ENCODE results near the gene DOCK1. TPM values are rescaled to one million over a fixed set of nuclear protein-coding genes. Genes with fewer than 3 reads are reported as not detected.

DOCK1 gene
- total RNA-seq, 2 experiments from 2014 or later = 0.75 to 0.81 TPM

- intact Hi-C loops (cut with DNase I, micrococcal nuclease) = no loop called here
- H3K36me3 Mint-ChIP-seq (ENCODE audit: low read depth) = no peaks in the 10 kb centered on the region
Observed at GRCh38 chr10:127036987-127037386, 131.8 kb downstream of the DOCK1 start.

DNA sequence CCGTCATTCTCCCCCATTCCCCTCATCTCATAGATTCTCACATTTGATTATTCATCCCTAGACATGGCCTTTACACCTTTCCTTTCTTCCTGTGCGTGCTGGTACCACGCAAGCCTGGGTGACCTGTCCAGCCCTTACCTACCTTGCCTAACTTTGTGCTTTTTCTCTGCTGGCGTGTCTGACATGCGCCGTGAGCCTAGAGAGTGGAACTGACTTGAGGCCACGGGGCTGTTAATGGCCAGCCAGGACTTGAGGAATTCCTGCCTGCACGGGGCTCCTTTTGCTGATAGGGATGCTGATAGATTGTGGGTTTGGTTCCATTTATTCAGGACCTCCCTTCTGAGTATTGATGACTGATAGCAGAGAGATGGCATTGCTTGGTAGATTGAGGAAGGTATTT lies 134.2 kb downstream of the DOCK1 start:
- ChIA-PET CTCF (no interaction called here), POLR2A (no interaction called here)
- DNase-seq (no peak), ATAC-seq (no peak)
- H3K4me3 Mint-ChIP-seq = no peak overlapping the region
- no peaks in the 10 kb centered on the region for H3K9me3 Mint-ChIP-seq (ENCODE audit: low read depth)
- no peaks in the 10 kb centered on the region for H3K4me1 Mint-ChIP-seq
- no peak overlapping the region for H3K27ac Mint-ChIP-seq
- H3K27me3 Mint-ChIP-seq = no peaks in the 10 kb centered on the region
- H3K36me3 Mint-ChIP-seq (ENCODE audit: low read depth) = no peaks in the 10 kb centered on the region
- intact Hi-C loops (cut with DNase I, micrococcal nuclease) = no loop called here

More at GRCh38 chr10:127036987-127037386, 131.8 kb downstream of the DOCK1 start:
- H3K27me3 Mint-ChIP-seq = no peaks in the 10 kb centered on the region
- ChIA-PET CTCF (no interaction called here), POLR2A (no interaction called here)
- no peak for DNase-seq
- no peak overlapping the region for H3K27ac Mint-ChIP-seq
- no peak overlapping the region for H3K4me3 Mint-ChIP-seq
- no peaks in the 10 kb centered on the region for H3K4me1 Mint-ChIP-seq
- H3K9me3 Mint-ChIP-seq (ENCODE audit: low read depth) = no peaks in the 10 kb centered on the region
- no peak for ATAC-seq

DNA sequence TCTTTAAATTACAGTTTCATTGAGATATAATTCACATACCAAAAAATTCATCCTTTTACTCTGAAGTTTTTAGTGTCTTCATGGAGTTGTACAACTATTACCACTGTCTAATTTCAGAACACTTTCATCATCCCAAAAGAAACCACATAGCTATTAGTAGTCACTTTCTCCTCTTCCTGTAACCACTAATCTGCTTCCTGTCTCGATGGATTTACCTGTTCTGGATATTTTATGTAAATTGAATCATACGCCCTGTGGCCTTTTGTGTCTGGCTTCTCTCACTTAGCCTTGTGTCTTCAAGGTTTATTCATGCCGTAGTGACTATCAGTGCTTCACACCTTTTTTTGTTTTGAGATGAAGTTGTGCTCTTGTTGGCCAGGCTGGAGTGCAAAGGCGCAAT lies 135.5 kb downstream of the DOCK1 start:
- intact Hi-C loops (cut with DNase I, micrococcal nuclease) = no loop called here
- no peak overlapping the region for H3K4me3 Mint-ChIP-seq
- H3K4me1 Mint-ChIP-seq = no peaks in the 10 kb centered on the region
- no peaks in the 10 kb centered on the region for H3K9me3 Mint-ChIP-seq (ENCODE audit: low read depth)
- H3K27me3 Mint-ChIP-seq = no peaks in the 10 kb centered on the region
- no peak overlapping the region for H3K27ac Mint-ChIP-seq
- H3K36me3 Mint-ChIP-seq (ENCODE audit: low read depth) = no peaks in the 10 kb centered on the region
- POLR2A ChIA-PET = no interaction called here
- no peak for ATAC-seq
- CTCF ChIA-PET = no interaction called here
- DNase-seq = no peak

GRCh38 chr10:127041552-127041951 lies 136.3 kb downstream of the DOCK1 start:
- H3K4me1 Mint-ChIP-seq = no peaks in the 10 kb centered on the region
- intact Hi-C loops (cut with DNase I, micrococcal nuclease) = no loop called here
- ChIA-PET POLR2A (no interaction called here), CTCF (no interaction called here)
- H3K4me3 Mint-ChIP-seq = no peak overlapping the region
- no peaks in the 10 kb centered on the region for H3K9me3 Mint-ChIP-seq (ENCODE audit: low read depth)
- ATAC-seq (no peak), DNase-seq (no peak)
- H3K36me3 Mint-ChIP-seq (ENCODE audit: low read depth) = no peaks in the 10 kb centered on the region
- no peaks in the 10 kb centered on the region for H3K27me3 Mint-ChIP-seq
- no peak overlapping the region for H3K27ac Mint-ChIP-seq

GRCh38 chr10:127043301-127043700 lies 138.1 kb downstream of the DOCK1 start:
- POLR2A ChIA-PET = no interaction called here
- DNase-seq = no peak
- no peak for ATAC-seq
- no peaks in the 10 kb centered on the region for H3K27me3 Mint-ChIP-seq
- intact Hi-C loops (cut with DNase I, micrococcal nuclease) = no loop called here
- H3K4me1 Mint-ChIP-seq = no peaks in the 10 kb centered on the region
- H3K27ac Mint-ChIP-seq = no peak overlapping the region
- CTCF ChIA-PET = no interaction called here
- H3K9me3 Mint-ChIP-seq (ENCODE audit: low read depth) = no peaks in the 10 kb centered on the region
- H3K36me3 Mint-ChIP-seq (ENCODE audit: low read depth) = no peaks in the 10 kb centered on the region
- no peak overlapping the region for H3K4me3 Mint-ChIP-seq

DNA sequence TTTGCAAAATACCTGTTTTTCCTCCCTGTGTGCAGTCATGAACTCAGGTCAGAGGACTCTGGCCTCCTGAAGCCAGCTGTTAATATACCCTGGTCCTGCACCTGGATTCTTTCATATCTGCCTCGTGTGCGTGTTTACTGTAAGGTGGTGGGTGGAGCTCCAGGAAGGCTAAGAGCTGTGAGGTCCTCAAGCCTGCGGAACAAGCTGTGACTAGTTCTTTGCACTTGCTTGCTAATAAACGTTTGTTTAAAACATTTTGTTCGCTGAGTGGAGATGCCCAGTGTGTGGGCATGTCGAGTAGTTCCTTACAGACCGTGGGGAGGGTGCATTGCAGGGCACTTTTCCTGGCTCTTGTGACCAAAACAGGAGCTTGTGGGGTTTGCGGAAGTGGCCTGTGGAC lies 139.0 kb downstream of the DOCK1 start:
- H3K4me3 Mint-ChIP-seq = no peak overlapping the region
- no peaks in the 10 kb centered on the region for H3K27me3 Mint-ChIP-seq
- ChIA-PET CTCF (no interaction called here), POLR2A (no interaction called here)
- intact Hi-C loops (cut with DNase I, micrococcal nuclease) = no loop called here
- H3K27ac Mint-ChIP-seq = no peak overlapping the region
- no peaks in the 10 kb centered on the region for H3K36me3 Mint-ChIP-seq (ENCODE audit: low read depth)
- DNase-seq (no peak), ATAC-seq (no peak)
- H3K9me3 Mint-ChIP-seq (ENCODE audit: low read depth) = no peaks in the 10 kb centered on the region
- no peaks in the 10 kb centered on the region for H3K4me1 Mint-ChIP-seq

- no peak for ATAC-seq
- H3K4me3 Mint-ChIP-seq = no peak overlapping the region
- no peaks in the 10 kb centered on the region for H3K4me1 Mint-ChIP-seq
- no peaks in the 10 kb centered on the region for H3K27me3 Mint-ChIP-seq
- H3K9me3 Mint-ChIP-seq (ENCODE audit: low read depth) = no peaks in the 10 kb centered on the region
- ChIA-PET POLR2A (no interaction called here), CTCF (interaction anchor here (0.6 kb wide), 1 partner anchor 936 kb away, joined by 3 read pairs; no protein-coding TSS in a partner anchor)
- intact Hi-C loops (cut with DNase I, micrococcal nuclease) = no loop called here
- no peaks in the 10 kb centered on the region for H3K36me3 Mint-ChIP-seq (ENCODE audit: low read depth)
- H3K27ac Mint-ChIP-seq = no peak overlapping the region
- DNase-seq = no peak
Observed at GRCh38 chr10:127046975-127047877, 142.0 kb downstream of the DOCK1 start.

DNA sequence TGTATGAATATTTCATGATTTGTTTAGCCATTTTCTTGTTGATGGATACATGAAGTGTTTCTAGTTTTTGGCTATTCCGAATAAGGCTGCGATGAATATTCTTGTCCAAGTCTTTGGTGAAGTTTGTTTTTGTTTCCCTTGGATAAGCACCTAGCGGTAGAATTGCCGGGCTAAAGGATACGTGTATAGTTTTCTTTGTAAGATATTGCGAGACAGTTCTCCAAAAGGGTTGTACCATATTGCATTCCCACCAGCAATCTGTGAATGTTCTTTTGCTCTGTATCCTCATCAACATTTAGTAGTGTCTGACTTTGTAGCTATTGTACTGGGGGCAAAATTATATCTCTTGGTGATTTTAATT lies 142.6 kb downstream of the DOCK1 start:
- H3K27me3 Mint-ChIP-seq = no peaks in the 10 kb centered on the region
- no peak for DNase-seq
- H3K27ac Mint-ChIP-seq = no peak overlapping the region
- POLR2A ChIA-PET = no interaction called here
- CTCF ChIA-PET = no interaction called here
- no peaks in the 10 kb centered on the region for H3K9me3 Mint-ChIP-seq (ENCODE audit: low read depth)
- intact Hi-C loops (cut with DNase I, micrococcal nuclease) = no loop called here
- H3K4me3 Mint-ChIP-seq = no peak overlapping the region
- no peaks in the 10 kb centered on the region for H3K4me1 Mint-ChIP-seq
- no peaks in the 10 kb centered on the region for H3K36me3 Mint-ChIP-seq (ENCODE audit: low read depth)
- no peak for ATAC-seq

GRCh38 chr10:127048630-127049029 lies 143.4 kb downstream of the DOCK1 start:
- no peak for ATAC-seq
- H3K27ac Mint-ChIP-seq = no peak overlapping the region
- no peaks in the 10 kb centered on the region for H3K27me3 Mint-ChIP-seq
- intact Hi-C loops (cut with DNase I, micrococcal nuclease) = no loop called here
- no peaks in the 10 kb centered on the region for H3K4me1 Mint-ChIP-seq
- no peaks in the 10 kb centered on the region for H3K9me3 Mint-ChIP-seq (ENCODE audit: low read depth)
- ChIA-PET CTCF (no interaction called here), POLR2A (no interaction called here)
- H3K4me3 Mint-ChIP-seq = no peak overlapping the region
- DNase-seq = no peak
- H3K36me3 Mint-ChIP-seq (ENCODE audit: low read depth) = no peaks in the 10 kb centered on the region

DNA sequence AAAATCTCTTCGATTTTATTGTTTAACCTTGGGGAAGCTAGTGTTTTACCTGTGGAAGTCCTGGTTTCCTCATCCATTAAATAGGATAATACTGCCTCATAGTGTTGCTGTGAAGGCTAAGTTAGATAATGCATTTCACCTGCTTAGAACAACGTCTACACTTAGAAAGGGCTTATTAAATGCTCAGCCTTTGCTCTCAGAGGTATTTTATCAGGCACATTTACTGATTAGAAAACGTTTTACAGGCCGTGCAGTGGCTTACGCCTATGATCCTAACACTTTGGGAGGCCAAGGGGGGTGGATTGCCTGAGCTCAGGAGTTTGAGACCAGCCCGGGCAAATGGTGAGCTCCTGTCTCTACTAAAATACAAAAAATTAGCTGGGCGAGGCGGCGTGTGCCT lies 146.8 kb downstream of the DOCK1 start:
- no peak for DNase-seq
- H3K27me3 Mint-ChIP-seq = no peaks in the 10 kb centered on the region
- ChIA-PET POLR2A (no interaction called here), CTCF (no interaction called here)
- H3K27ac Mint-ChIP-seq = no peak overlapping the region
- no peak for ATAC-seq
- no peaks in the 10 kb centered on the region for H3K4me1 Mint-ChIP-seq
- no peak overlapping the region for H3K4me3 Mint-ChIP-seq
- intact Hi-C loops (cut with DNase I, micrococcal nuclease) = no loop called here
- no peaks in the 10 kb centered on the region for H3K36me3 Mint-ChIP-seq (ENCODE audit: low read depth)
- peaks cover 2% of the 10 kb centered on the region for H3K9me3 Mint-ChIP-seq (ENCODE audit: low read depth)

DNA sequence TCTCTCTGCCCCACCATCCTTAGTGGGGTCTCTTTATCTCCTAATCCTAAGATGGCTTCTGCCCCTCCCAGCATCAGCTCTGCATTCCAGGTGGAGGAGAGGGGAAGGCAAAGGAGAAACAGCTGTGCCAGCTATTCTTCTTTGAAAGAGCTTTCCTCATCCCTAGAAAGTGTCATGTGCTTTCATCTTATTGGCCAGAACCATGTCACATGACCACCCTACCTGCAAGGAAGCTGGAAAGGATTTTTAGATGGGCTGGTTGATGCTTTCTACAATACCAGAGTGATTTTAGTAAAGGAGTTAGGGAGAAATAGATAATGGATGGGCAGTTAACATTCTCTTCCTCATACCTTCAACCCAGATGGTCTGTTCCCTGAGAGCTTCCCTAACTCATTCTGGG lies 150.0 kb downstream of the DOCK1 start:
- ATAC-seq (no peak), DNase-seq (no peak)
- intact Hi-C loops (cut with DNase I, micrococcal nuclease) = no loop called here
- H3K27me3 Mint-ChIP-seq = no peaks in the 10 kb centered on the region
- H3K4me1 Mint-ChIP-seq = no peaks in the 10 kb centered on the region
- peaks cover 14% of the 10 kb centered on the region for H3K9me3 Mint-ChIP-seq (ENCODE audit: low read depth)
- no peak overlapping the region for H3K27ac Mint-ChIP-seq
- CTCF ChIA-PET = no interaction called here
- no peak overlapping the region for H3K4me3 Mint-ChIP-seq
- no peaks in the 10 kb centered on the region for H3K36me3 Mint-ChIP-seq (ENCODE audit: low read depth)
- POLR2A ChIA-PET = no interaction called here

DNA sequence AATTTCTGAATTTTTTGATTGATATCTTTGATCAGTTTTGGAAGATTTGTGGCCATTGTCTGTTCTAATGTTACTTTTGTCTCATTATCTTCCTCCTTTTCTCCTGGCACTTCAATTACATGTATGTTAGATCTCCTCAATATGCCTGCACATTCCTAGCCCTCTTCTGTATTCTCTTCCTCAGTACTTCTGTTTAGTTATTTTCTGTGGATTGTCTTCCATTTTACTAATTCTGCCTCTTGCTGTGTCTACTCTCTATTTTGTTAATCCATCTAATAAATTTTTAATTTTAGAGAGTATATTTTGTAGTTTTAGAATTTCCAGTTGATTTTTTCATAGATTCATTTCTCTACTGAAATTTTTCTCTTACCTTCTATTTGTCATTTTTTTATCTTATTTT lies 154.1 kb downstream of the DOCK1 start:
- intact Hi-C loops (cut with DNase I, micrococcal nuclease) = no loop called here
- Mint-ChIP-seq H3K27ac (no peak overlapping the region), H3K36me3 (ENCODE audit: low read depth) (no peaks in the 10 kb centered on the region), H3K9me3 (ENCODE audit: low read depth) (peaks cover 14% of the 10 kb centered on the region), H3K4me3 (no peak overlapping the region), H3K4me1 (no peaks in the 10 kb centered on the region), H3K27me3 (no peaks in the 10 kb centered on the region)
- ChIA-PET POLR2A (no interaction called here), CTCF (no interaction called here)
- DNase-seq (no peak), ATAC-seq (no peak)

GRCh38 chr10:127063762-127064161 lies 158.5 kb downstream of the DOCK1 start:
- Mint-ChIP-seq H3K27ac (no peak overlapping the region), H3K9me3 (ENCODE audit: low read depth) (peaks cover 9% of the 10 kb centered on the region), H3K27me3 (no peaks in the 10 kb centered on the region), H3K4me3 (no peak overlapping the region), H3K36me3 (ENCODE audit: low read depth) (no peaks in the 10 kb centered on the region), H3K4me1 (no peaks in the 10 kb centered on the region)
- ChIA-PET POLR2A (no interaction called here), CTCF (no interaction called here)
- ATAC-seq (no peak), DNase-seq (no peak)
- intact Hi-C loops (cut with DNase I, micrococcal nuclease) = no loop called here

Data from activated CD4-positive, alpha-beta T cell treated with anti-CD3 and anti-CD28 coated beads for 36 hours (primary cell).